H1 (cell line): ENCODE measurements around the gene FAM193B. TPM values are rescaled to one million over a fixed set of nuclear protein-coding genes. Genes with fewer than 3 reads are reported as not detected.

Experiments used
- CTCF ChIA-PET: fragments of 300-600 bp; sonication (Branson Sonifier 250); formaldehyde crosslinking; loops from one replicate; lab custom pipeline; 2021; ENCODE audit not compliant: partially characterized antibody; lab: Charles Lee
- POLR2A ChIA-PET: fragments of 300-600 bp; sonication (Branson Sonifier 250); formaldehyde crosslinking; loops from one replicate; lab custom pipeline; 2021; ENCODE audit warnings: inconsistent platforms; ENCODE audit not compliant: partially characterized antibody; lab: Charles Lee
- DNase-seq, 2 experiments: peaks; one replicate each; pipeline versions ENCODE4 v3.0.0 to v3.0.0-alpha.2; 2010 to 2022; ENCODE audit warnings: low spot score in 2 of 2, low read depth in 1 of 2, mixed read lengths in 1 of 2
- FAIRE-seq: peaks from 2 replicates; lab custom pipeline; 2011; peaks lifted over from hg19 to GRCh38; lab: Jason Lieb, UNC
- H2AFZ ChIP-seq: 2 replicates; pipeline ENCODE4 v1.8.1; 2012; ENCODE audit warnings: low read length, inconsistent platforms
- H2AK5ac ChIP-seq: 2 replicates; pipeline ENCODE4 v1.6.1; 2013; ENCODE audit warnings: low read depth, low read length
- H2BK120ac ChIP-seq: replicated peaks from 2 replicates; pipeline ENCODE3; 2013; ENCODE audit warnings: low read depth, low read length, inconsistent platforms
- H2BK12ac ChIP-seq: 2 replicates; pipeline ENCODE4 v1.6.1; 2013; ENCODE audit warnings: low read depth, low read length
- H2BK15ac ChIP-seq: 2 replicates; pipeline ENCODE4 v1.6.1; 2013; ENCODE audit warnings: low read length
- H2BK20ac ChIP-seq: 2 replicates; pipeline ENCODE4 v1.6.1; 2013; ENCODE audit warnings: low read length
- H2BK5ac ChIP-seq: 2 replicates; pipeline ENCODE4 v1.6.1; 2013; ENCODE audit warnings: low read depth, low read length
- H3K14ac ChIP-seq: 2 replicates; pipeline ENCODE4 v1.6.1; 2013; ENCODE audit warnings: inconsistent platforms; ENCODE audit not compliant: insufficient read length
- H3K18ac ChIP-seq: 2 replicates; pipeline ENCODE4 v1.6.1; 2013; ENCODE audit warnings: low read length; ENCODE audit errors: extremely low read depth
- H3K23ac ChIP-seq: 2 replicates; pipeline ENCODE4 v1.6.1; 2013; ENCODE audit warnings: inconsistent platforms; ENCODE audit not compliant: insufficient read length
- H3K23me2 ChIP-seq: 2 replicates; pipeline ENCODE4 v1.6.1; 2013; ENCODE audit warnings: low read depth, low read length
- H3K27ac ChIP-seq: 2 replicates; pipeline ENCODE4 v1.6.1; 2011; ENCODE audit warnings: low read depth, low read length, inconsistent platforms
- H3K27me3 ChIP-seq, 4 experiments: replicated peaks in 1 of 4; 1 replicate in 1 of 4; 2 replicates in 3 of 4; pipeline versions ENCODE4 v1.6.1 to v1.8.1; 2011 to 2013; ENCODE audit warnings: low read length in 3 of 4, mild to moderate bottlenecking in 3 of 4, inconsistent platforms in 2 of 4, mixed read lengths in 2 of 4, moderate library complexity in 1 of 4; ENCODE audit not compliant: control insufficient read depth in 3 of 4, insufficient read depth in 3 of 4; ENCODE audit errors: extremely low read depth in 1 of 4
- H3K36me3 ChIP-seq, 4 experiments: 2 replicates each; pipeline versions ENCODE4 v1.6.1 to v1.8.1; 2011 to 2013; ENCODE audit warnings: mild to moderate bottlenecking in 4 of 4, low read length in 3 of 4, moderate library complexity in 2 of 4, control low read depth in 1 of 4, inconsistent platforms in 1 of 4; ENCODE audit not compliant: insufficient read depth in 4 of 4, control insufficient read depth in 2 of 4
- H3K4ac ChIP-seq: replicated peaks from 2 replicates; pipeline ENCODE3; 2013; ENCODE audit warnings: low read length, low read depth, mixed read lengths, inconsistent platforms; ENCODE audit not compliant: insufficient read length
- H3K4me1 ChIP-seq, 4 experiments: replicated peaks in 1 of 4; 1 replicate in 1 of 4; 2 replicates in 3 of 4; pipeline versions ENCODE4 v1.6.1 to v1.8.1; 2011 to 2013; ENCODE audit warnings: low read length in 3 of 4, inconsistent platforms in 2 of 4, mixed read lengths in 1 of 4; ENCODE audit not compliant: insufficient read depth in 4 of 4, control insufficient read depth in 3 of 4
- H3K4me2 ChIP-seq, 2 experiments: 2 replicates each; pipeline versions ENCODE4 v1.6.1 to v1.8.1; 2011 to 2013; ENCODE audit warnings: low read depth in 2 of 2, low read length in 2 of 2, control low read depth in 1 of 2, inconsistent platforms in 1 of 2, mild to moderate bottlenecking in 1 of 2; ENCODE audit not compliant: insufficient read depth in 1 of 2
- H3K4me3 ChIP-seq, 4 experiments: fragments of 200-600, 300-600 bp in 1 of 4; sonication (generic), shearing (Covaris generic), sonication (Bioruptor Twin) in 1 of 4; 2 replicates each; pipeline versions ENCODE4 v1.5.1 to v1.8.1; 2011 to 2016; ENCODE audit warnings: low read length in 4 of 4, low read depth in 3 of 4, control low read depth in 2 of 4, inconsistent platforms in 2 of 4, mild to moderate bottlenecking in 2 of 4, mixed read lengths in 1 of 4, moderate library complexity in 1 of 4; ENCODE audit not compliant: insufficient read depth in 2 of 4; ENCODE audit errors: extremely low read depth in 1 of 4
- H3K56ac ChIP-seq: replicated peaks from 2 replicates; pipeline ENCODE3; 2013; ENCODE audit warnings: low read depth, mild to moderate bottlenecking, mixed read lengths, low read length, inconsistent platforms; ENCODE audit not compliant: insufficient read length
- H3K79me1 ChIP-seq: 2 replicates; pipeline ENCODE4 v1.6.1; 2013; ENCODE audit warnings: low read depth, low read length, control low read depth
- H3K79me2 ChIP-seq, 2 experiments: 2 replicates each; pipeline versions ENCODE4 v1.6.1 to v1.8.1; 2012 to 2013; ENCODE audit warnings: low read length in 2 of 2, mild to moderate bottlenecking in 2 of 2, inconsistent platforms in 1 of 2; ENCODE audit not compliant: insufficient read depth in 2 of 2, control insufficient read depth in 1 of 2
- H3K9ac ChIP-seq, 4 experiments: replicated peaks in 1 of 4; 1 replicate in 1 of 4; 2 replicates in 3 of 4; pipeline versions ENCODE4 v1.6.1 to v1.8.1; 2011 to 2013; ENCODE audit warnings: low read depth in 3 of 4, low read length in 3 of 4, control low read depth in 2 of 4, mild to moderate bottlenecking in 2 of 4, moderate library complexity in 2 of 4, inconsistent platforms in 1 of 4; ENCODE audit errors: extremely low read depth in 1 of 4
- H3K9me3 ChIP-seq, 2 experiments: 2 replicates each; pipeline versions ENCODE4 v1.6.1 to v1.8.1; 2012 to 2013; ENCODE audit warnings: mild to moderate bottlenecking in 2 of 2, moderate library complexity in 2 of 2, control low read depth in 1 of 2, inconsistent platforms in 1 of 2, low read depth in 1 of 2, low read length in 1 of 2, mixed read lengths in 1 of 2; ENCODE audit not compliant: insufficient read depth in 2 of 2
- H4K20me1 ChIP-seq, 2 experiments: replicated peaks in 1 of 2; 2 replicates each; pipeline versions ENCODE3 to v1.8.1; 2011 to 2013; ENCODE audit warnings: inconsistent platforms in 2 of 2, low read length in 2 of 2, mild to moderate bottlenecking in 1 of 2; ENCODE audit not compliant: insufficient read depth in 2 of 2, control insufficient read depth in 1 of 2
- H4K5ac ChIP-seq: 2 replicates; pipeline ENCODE4 v1.6.1; 2013; ENCODE audit warnings: low read length, low read depth, mixed read lengths, inconsistent platforms; ENCODE audit not compliant: insufficient read length
- H4K8ac ChIP-seq: 2 replicates; pipeline ENCODE4 v1.8.0; 2013; ENCODE audit warnings: mild to moderate bottlenecking, moderate library complexity, low read length, inconsistent platforms; ENCODE audit not compliant: insufficient read depth; ENCODE audit errors: extremely low read depth
- H4K91ac ChIP-seq: replicated peaks from 2 replicates; pipeline ENCODE3; 2013; ENCODE audit warnings: low read length, mixed read lengths, inconsistent platforms; ENCODE audit not compliant: insufficient read length
- ASH2L ChIP-seq: fragments of 200-600, 300-600 bp; sonication (generic); IDR thresholded peaks from one replicate; pipeline ENCODE4 v1.7.1; 2017; ENCODE audit warnings: low read length
- BACH1 ChIP-seq: IDR thresholded peaks from 2 replicates; pipeline ENCODE4 v1.6.1; 2012; ENCODE audit warnings: low read length, improper control_type of control experiment
- BCL11A ChIP-seq, 2 experiments: IDR thresholded peaks; one replicate each; pipeline ENCODE4 v1.6.1; 2011; ENCODE audit warnings: low read depth in 2 of 2, low read length in 2 of 2, mild to moderate bottlenecking in 2 of 2
- CHD1 ChIP-seq: IDR thresholded peaks from 2 replicates; pipeline ENCODE4 v1.6.1; 2012; ENCODE audit warnings: low read depth, low read length, improper control_type of control experiment
- CHD2 ChIP-seq: IDR thresholded peaks from 2 replicates; pipeline ENCODE4 v1.6.1; 2012; ENCODE audit warnings: low read length, improper control_type of control experiment
- JUN ChIP-seq: IDR thresholded peaks from 2 replicates; pipeline ENCODE4 v1.6.1; 2011; ENCODE audit warnings: low read depth, mild to moderate bottlenecking, improper control_type of control experiment, low read length
- MAFK ChIP-seq: IDR thresholded peaks from 2 replicates; pipeline ENCODE4 v1.6.1; 2012; ENCODE audit warnings: low read depth, mild to moderate bottlenecking, improper control_type of control experiment, low read length
- NRF1 ChIP-seq: IDR thresholded peaks from 2 replicates; pipeline ENCODE4 v1.6.1; 2011; ENCODE audit warnings: mild to moderate bottlenecking, low read depth, low read length, improper control_type of control experiment
- PHF8 ChIP-seq: fragments of 200-600 bp; sonication (generic); conservative IDR thresholded peaks from 2 replicates; pipeline ENCODE4 v1.7.1; 2012; ENCODE audit warnings: low read depth, mild to moderate bottlenecking, inconsistent platforms, low read length, moderate library complexity
- POLR2A ChIP-seq, 2 experiments: IDR thresholded peaks; 1 replicate in 1 of 2; 2 replicates in 1 of 2; pipeline ENCODE4 v1.6.1; 2011; ENCODE audit warnings: low read depth in 2 of 2, low read length in 2 of 2, mild to moderate bottlenecking in 2 of 2; ENCODE audit errors: control extremely low read depth in 1 of 2
- SRF ChIP-seq: IDR thresholded peaks from 2 replicates; pipeline ENCODE4 v1.6.1; 2011; ENCODE audit warnings: mild to moderate bottlenecking, low read depth, low read length, moderate library complexity
- SUZ12 ChIP-seq: fragments of 200-600 bp; sonication (generic); IDR thresholded peaks from 2 replicates; pipeline ENCODE4 v1.6.1; 2012; ENCODE audit warnings: mild to moderate bottlenecking, inconsistent platforms, low read length, moderate library complexity, mixed read lengths
- WGBS, 2 experiments: shearing (Covaris generic) in 1 of 2; methylation state at CpG; one replicate each; pipeline versions ENCODE4 v1.1.6 to v1.1.7; 2013 to 2015; ENCODE audit warnings: low lambda C conversion rate in 2 of 2, mixed read lengths in 2 of 2, inconsistent platforms in 1 of 2, low coverage in 1 of 2, missing lambda C conversion rate in 1 of 2; ENCODE audit not compliant: insufficient replicate concordance in 2 of 2, insufficient coverage in 1 of 2, insufficient read length in 1 of 2; ENCODE audit errors: extremely low coverage in 1 of 2, missing lambda C conversion rate in 1 of 2; 5-methylcytosine and 5-hydroxymethylcytosine counted together
- polyA plus RNA-seq, 7 experiments: library from polyadenylated mRNA; depleted of rRNA in 3 of 7; stranded (reverse) in 5 of 7; unstranded in 2 of 7; fragments of >200 nt in 5 of 7; fragments of 200-250 nt in 2 of 7; gene quantifications; 1 replicate in 5 of 7; 2 replicates in 1 of 7; 4 replicates in 1 of 7; pipeline versions ENCODE4 v1.2.1 to v1.2.3, GENCODE V29; 2011 to 2013; ENCODE audit warnings: missing spikeins in 2 of 7, mixed read lengths in 2 of 7
- total RNA-seq: library from RNA; stranded (reverse); fragmentation: NEBNext Ultra II Directional; extraction: Animal tissue kit (Norgen Biotek cat#: 25700); gene quantifications from 2 replicates; pipeline ENCODE4 v1.2.1, GENCODE V29; 2021
- TF ChIP-seq, protein P1 (sequence below): IDR thresholded peaks from 2 replicates; pipeline ENCODE4 v1.6.1; 2012; ENCODE audit warnings: low read length, inconsistent platforms

Gene FAM193B
- total and polyA plus RNA-seq, 2 of the 8 experiments (the other 6 are each of a cell fraction or from before 2014, with no cell fraction given) = 49.9 to 69.8 TPM

DNA sequence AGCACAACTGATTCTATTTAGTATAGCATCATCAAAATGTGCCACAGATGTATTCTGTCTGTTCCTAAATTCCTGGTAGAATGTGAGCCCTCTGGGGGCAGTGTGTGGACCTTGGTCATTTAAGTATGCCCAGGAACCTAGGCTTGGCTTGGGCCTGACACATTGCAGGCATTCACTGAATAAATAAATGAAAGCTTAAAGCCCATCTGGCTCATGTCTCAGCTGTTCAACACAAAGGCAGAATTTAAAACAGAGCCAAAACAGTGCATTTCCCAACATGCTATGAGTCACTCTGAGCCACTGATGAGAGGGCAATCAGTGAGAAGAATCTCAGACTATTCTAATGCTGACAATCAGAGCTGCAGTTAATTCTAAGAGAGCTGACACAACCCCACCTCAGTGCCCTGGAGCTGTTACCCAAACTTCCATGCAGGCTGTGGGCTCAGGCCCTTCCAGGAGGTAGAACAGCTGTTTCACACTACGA lies 8.1 kb downstream of the FAM193B start:
- peak in 1 of 2 experiments; percentile 31 for DNase-seq
- H3K18ac ChIP-seq = no peak overlapping the region
- no peaks in the 10 kb centered on the region for H3K9me3 ChIP-seq
- peaks cover 0 to 19% (median 2%) of the 10 kb centered on the region in 4 experiments; a peak in 3 of 8 replicates for H3K36me3 ChIP-seq
- ChIA-PET POLR2A (interaction anchor here (0.7 to 3.4 kb wide), 7 partner anchors 16 to 92 kb away, joined by 3 to 11 read pairs (median 3); partner anchors contain the start of gene DDX41), CTCF (interaction anchor here (0.9 to 2.4 kb wide), 11 partner anchors 10 to 65 kb away, joined by 3 to 14 read pairs (median 4); no protein-coding TSS in a partner anchor)
- H2BK20ac ChIP-seq = no peak overlapping the region
- H3K27me3 ChIP-seq = no peaks in the 10 kb centered on the region
- peaks cover 14% of the 10 kb centered on the region for H3K79me1 ChIP-seq
- WGBS, 2 experiments = 88% methylated on average over 1 of the region's 1 CpG; no CpG with 5 or more reads in 1 of the 2 experiments
- peaks cover 9 to 23% of the 10 kb centered on the region in 2 experiments for H4K20me1 ChIP-seq
- H3K4me3 ChIP-seq = no peak overlapping the region
- H3K23me2 ChIP-seq = no peaks in the 10 kb centered on the region
- no peak overlapping the region for H2BK15ac ChIP-seq
- no peak overlapping the region for H3K4ac ChIP-seq
- H4K91ac ChIP-seq = no peak overlapping the region
- H2AFZ ChIP-seq = no peak overlapping the region
- H3K23ac ChIP-seq = no peak overlapping the region
- peaks cover 0 to 89% of the 10 kb centered on the region in 2 experiments for H3K79me2 ChIP-seq
- no peak overlapping the region for H3K4me2 ChIP-seq
- no peak for FAIRE-seq
- H3K56ac ChIP-seq = no peak overlapping the region
- H2BK5ac ChIP-seq = no peak overlapping the region
- H4K5ac ChIP-seq = no peak overlapping the region
- no peak overlapping the region for H3K9ac ChIP-seq
- no peak overlapping the region for H4K8ac ChIP-seq
- H2BK120ac ChIP-seq = no peak overlapping the region
- H3K27ac ChIP-seq = no peak overlapping the region
- H3K14ac ChIP-seq = no peak overlapping the region
- no peak overlapping the region for H2BK12ac ChIP-seq
- H3K4me1 ChIP-seq = no peaks in the 10 kb centered on the region
- H2AK5ac ChIP-seq = no peak overlapping the region
- TF ChIP-seq ASH2L = no peak
- TF ChIP-seq POLR2A (IDR thresholded peaks at IDR 0.05; ENCODE audit: control extremely low read depth in 1 of 2, low read depth in 2 of 2, low read length in 2 of 2) = no peak
- TF ChIP-seq CHD1 = no peak
- no peak for TF ChIP-seq CHD2
- TF ChIP-seq PHF8 = no peak
- TF ChIP-seq JUN = no peak
- TF ChIP-seq, protein P1, sequence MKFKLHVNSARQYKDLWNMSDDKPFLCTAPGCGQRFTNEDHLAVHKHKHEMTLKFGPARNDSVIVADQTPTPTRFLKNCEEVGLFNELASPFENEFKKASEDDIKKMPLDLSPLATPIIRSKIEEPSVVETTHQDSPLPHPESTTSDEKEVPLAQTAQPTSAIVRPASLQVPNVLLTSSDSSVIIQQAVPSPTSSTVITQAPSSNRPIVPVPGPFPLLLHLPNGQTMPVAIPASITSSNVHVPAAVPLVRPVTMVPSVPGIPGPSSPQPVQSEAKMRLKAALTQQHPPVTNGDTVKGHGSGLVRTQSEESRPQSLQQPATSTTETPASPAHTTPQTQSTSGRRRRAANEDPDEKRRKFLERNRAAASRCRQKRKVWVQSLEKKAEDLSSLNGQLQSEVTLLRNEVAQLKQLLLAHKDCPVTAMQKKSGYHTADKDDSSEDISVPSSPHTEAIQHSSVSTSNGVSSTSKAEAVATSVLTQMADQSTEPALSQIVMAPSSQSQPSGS = no peak
- TF ChIP-seq BCL11A (IDR thresholded peaks at IDR 0.05; ENCODE audit: low read depth in 2 of 2, low read length in 2 of 2) = no peak
- TF ChIP-seq NRF1 = no peak
- TF ChIP-seq BACH1 = no peak
- no peak for TF ChIP-seq SRF
- no peak for TF ChIP-seq SUZ12
- no peak for TF ChIP-seq MAFK
